ENCODE measurements around the gene SLC2A5.
A peak's percentile ranks its signal among the peaks of the same experiment; 100 is the strongest.
"Not testable (repeated sequence)": the region's sequence is repeated elsewhere in the genome, so short reads cannot be mapped to it uniquely, and the experiment has no call there.

SLC2A5 gene

GRCh38 chr1:9069326-9070100, at the start of gene SLC2A5:
TSS of gene SLC2A5 (minus strand) at chr1:9069635. CDS start at chr1:9069536, 99 bp downstream.
- DNase-seq (ENCODE audit: low spot score), result no peak

DNA sequence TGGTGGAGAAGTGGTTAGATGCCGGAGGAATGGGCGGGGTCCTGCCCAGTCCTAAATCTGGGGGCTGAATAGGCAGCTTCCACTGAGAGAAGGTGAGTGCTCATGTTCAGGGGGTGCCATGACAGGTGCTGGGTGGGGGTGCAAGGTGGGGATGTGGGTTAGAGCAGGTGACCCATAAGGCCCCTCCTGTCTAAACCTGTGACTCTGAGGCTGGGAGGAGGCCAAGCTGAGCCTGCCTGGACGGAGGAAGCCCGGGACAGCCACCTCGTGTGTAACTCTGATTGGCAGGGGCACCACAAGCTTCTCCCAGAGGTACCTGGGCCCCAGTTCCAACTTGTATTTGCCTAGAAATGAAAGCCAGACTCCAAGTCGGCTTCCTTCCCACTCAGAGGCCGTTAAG, 48.8 kb upstream of the SLC2A5 start:
- no peak for DNase-seq (ENCODE audit: low spot score)

DNA sequence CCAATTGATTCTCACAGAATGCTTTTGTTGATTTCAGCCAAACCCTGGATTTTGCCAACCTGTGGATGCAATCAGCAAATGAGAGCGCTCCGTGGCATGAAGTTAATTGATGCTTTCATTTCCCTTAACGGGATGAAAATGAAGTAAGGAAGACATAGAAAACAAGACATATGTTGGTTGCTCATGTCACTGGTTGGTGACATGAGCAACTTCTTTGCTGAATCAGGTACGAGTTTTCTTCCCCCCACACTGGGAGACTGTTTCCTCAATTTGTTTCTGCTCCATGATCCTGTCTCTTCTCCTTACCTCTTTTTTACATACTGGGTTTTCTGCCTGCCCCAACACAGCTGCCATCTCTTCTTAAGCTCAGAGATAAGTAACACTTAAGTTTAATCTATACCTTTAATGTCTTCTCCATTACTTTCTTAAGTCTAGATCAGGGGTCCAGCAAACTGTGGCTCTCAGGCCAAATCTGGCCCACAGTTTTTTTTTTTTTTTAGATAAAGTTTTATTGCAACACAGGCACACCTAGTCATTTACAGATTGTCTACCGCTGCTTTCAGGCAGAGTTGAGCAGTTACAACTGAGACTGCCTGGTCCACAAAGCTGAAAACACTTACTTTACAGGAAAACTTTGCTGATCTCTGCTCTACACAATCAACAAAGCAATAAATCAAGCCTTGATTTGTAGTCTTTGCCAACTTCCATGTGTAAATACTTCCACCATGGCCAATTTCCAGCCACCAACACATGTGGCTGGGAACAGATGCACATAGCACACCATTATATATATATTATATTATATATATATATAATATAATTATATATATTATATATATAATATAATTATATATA, 46.1 kb upstream of the SLC2A5 start:
- DNase-seq (ENCODE audit: low spot score), result no peak

DNA sequence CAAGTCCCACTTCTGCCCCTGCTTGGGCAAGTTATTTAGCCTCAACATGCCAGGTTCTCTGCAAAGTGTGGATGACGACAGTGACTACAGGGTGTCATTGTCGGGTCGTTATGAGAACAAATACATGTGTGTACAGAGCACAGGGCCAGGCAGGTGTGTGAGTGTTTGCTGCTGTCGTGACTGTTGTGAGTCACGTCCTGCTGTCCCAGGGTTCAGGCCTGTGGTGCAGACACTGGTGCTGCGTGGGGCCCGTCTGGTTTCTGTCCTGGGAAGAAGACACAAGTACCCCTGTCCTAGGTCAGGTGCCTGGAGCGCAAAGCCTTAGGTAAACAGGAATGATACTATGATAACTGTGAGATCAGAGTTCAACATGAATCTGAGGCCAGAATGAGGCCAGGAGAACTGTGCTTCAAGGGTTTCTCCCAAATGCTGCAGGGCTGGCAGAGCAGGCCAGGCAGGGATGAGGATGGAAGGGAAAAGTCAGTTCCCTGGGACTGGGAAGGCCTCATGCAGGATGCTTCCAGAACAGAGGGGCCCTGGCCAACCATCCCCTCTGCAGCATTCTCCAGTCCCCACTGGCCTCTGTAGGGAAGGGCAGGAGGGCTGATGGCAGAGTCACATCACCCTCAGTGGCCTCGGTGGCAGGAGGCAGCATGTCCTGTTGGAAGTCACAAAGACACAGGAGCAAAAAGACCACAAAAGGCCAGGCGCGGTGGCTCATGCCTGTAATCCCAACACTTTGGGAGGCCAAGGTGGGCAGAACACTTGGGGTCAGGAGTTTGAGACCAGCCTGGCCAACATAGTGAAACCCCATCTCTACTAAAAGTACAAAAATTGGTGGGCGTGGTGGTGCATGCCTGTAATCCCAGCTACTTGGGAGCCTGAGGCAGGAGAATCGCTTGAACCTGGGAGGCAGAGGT, 43.8 kb upstream of the SLC2A5 start:
- DNase-seq (ENCODE audit: low spot score), result no peak

- no peak for DNase-seq (ENCODE audit: low spot score)
Observed at GRCh38 chr1:9111957-9112356, 42.5 kb upstream of the SLC2A5 start.

DNA sequence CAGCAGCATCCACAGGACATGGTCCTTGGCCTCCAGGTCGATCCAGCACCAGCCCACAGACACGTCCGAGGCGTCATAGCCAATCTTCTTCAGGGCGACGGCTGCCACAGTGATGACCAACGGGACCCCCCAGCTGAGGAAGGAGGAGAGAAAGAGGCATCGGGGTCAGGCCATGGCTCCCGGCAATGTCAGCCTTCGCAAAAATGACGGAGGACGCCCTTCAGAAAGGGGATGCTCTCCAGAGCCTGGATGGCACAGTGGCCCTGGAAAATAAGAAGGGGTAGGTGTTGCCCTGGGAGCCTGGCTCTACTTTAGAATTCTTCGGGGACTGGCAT, 41.9 kb upstream of the SLC2A5 start:
- no peak for DNase-seq (ENCODE audit: low spot score)

GRCh38 chr1:9110669-9111356, 41.4 kb upstream of the SLC2A5 start:
- DNase-seq (ENCODE audit: low spot score), result peak; percentile 90

- DNase-seq (ENCODE audit: low spot score), result no peak
Observed at GRCh38 chr1:9108056-9108665, 38.7 kb upstream of the SLC2A5 start.

- no peak for DNase-seq (ENCODE audit: low spot score)
Observed at GRCh38 chr1:9107136-9107535, 37.7 kb upstream of the SLC2A5 start.

DNA sequence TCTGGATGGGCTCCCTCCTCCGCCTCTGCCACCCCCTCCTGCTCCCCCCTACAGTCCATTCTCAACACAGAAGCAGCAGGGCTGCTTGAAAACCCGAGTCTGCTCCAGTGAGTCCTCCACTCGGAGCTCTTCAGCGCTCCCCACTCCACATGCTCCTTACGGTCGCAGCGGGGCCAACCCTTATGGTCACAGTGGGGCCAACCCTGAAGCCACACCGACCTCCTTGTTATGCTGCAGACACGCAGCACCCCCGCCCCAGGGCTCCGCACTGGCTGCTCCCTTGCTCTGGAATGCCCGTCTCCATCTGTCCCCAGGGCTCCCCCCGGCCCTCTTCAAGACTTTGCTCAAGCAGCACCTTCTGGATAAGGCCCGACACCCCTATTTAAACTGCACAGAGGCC, 36.9 kb upstream of the SLC2A5 start:
- DNase-seq (ENCODE audit: low spot score), result no peak

DNA sequence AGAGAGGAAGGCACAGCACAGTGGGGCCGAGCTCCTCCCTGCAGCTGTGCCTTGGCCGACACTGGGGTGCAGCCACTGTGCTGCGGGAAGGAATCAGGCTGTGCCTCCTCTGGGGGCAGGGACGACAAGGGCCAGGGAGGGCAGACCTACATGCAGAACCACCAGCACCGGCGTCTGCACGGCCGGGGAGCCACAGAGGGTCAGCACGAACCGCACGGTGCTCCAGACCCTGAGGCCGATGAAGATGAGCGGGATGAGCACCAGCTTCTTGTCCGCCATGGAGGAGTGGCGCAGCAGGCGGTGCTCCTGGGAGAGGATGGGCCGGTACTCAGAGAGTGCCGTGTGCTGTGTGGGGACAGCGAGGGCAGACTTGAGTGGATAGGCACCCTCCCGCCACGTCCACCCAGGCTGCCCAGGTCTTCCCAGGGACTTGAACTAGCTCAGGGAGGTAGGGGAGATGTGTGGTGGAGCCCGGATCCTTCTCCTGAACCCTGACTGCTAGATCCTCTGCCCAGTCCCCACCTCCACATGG, 36.0 kb upstream of the SLC2A5 start:
- DNase-seq (ENCODE audit: low spot score), result no peak

DNA sequence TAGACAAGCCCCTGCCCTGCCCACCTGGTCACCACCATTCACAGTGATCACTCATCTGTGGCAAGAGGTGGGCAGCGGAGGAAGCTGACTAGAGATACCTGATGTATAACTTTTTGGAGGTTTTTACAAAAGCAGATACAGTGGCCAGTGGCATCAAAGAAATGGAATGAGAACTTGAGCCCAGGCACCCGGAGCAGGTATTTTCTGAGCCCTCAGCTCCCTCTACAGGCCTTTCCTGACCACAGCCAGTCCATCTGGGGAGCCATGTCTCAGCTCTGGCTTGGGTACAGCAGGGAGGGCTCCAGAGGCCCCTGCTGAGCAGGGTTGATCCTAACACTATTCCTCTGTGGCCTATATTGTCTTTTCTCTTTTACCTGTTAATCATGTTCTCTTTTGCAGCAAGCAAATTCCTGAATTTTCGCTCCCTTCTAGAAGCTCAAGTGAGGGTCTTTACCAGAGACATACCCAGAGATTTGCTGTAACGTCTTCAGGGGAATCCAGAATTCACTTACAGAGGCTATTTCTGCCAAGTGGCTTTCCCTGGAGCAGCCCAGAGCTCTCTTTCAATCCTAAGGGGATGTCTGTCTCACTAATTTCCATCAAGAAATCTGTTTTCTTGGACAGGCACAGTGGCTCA, 32.2 kb upstream of the SLC2A5 start:
- DNase-seq (ENCODE audit: low spot score), result no peak

- DNase-seq (ENCODE audit: low spot score), result no peak
Observed at GRCh38 chr1:9100471-9101043, 31.1 kb upstream of the SLC2A5 start.

GRCh38 chr1:9099555-9099954, 30.1 kb upstream of the SLC2A5 start:
- DNase-seq (ENCODE audit: low spot score), result no peak

DNA sequence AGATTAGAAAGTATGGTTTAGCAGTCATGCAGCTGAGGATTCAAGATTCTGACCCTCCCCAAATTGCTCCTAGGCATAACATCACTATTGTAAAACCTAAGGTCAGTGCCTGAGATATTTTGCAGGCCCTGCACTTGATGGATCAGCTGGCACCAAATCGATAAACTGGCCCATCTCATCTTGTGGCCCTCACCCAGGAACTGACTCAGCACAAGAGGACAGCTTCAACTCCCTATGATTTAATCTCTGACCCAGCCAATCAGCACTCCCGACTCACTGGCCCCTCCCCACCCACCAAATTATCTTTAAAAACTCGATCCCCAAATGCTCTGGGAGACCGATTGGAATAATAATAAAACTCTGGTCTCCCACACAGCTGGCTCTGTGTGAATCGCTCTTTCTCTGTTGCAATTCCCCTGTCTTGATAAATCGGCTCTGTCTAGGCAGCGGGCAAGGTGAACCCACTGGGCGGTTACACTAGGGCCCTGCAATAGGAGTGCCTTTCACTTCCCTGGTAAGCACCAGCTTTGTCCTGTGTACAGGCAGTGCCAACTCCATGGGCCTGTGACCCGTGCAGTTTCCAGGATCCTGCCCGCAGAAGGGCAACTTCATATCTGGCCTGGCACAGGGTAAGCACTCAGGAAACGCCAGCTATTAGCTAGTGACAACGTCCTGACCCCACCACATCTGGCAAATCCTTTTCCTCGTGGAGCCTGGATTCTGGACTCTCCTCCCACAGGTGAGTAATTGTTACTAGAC, 28.7 kb upstream of the SLC2A5 start:
- no peak for DNase-seq (ENCODE audit: low spot score)

DNA sequence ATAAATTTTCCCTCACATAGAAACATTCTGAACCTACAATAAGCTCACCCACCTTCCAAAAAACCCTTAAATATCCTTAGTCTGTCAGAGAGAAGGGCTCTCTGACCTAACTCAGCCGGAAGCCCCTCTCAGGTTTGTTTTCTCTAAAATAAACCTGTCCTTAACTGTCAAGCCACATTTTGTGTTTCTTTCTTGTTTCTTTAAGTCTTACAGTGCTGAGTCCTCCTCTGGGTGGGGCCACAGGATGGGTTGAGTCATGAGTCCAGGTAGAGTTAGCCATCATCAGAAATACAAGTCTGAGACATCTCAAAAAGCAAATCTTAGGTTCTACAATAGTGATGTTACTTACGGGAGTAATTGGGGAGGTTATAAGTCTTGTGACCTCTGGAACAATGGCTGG, 26.4 kb upstream of the SLC2A5 start:
- no peak for DNase-seq (ENCODE audit: low spot score)

DNA sequence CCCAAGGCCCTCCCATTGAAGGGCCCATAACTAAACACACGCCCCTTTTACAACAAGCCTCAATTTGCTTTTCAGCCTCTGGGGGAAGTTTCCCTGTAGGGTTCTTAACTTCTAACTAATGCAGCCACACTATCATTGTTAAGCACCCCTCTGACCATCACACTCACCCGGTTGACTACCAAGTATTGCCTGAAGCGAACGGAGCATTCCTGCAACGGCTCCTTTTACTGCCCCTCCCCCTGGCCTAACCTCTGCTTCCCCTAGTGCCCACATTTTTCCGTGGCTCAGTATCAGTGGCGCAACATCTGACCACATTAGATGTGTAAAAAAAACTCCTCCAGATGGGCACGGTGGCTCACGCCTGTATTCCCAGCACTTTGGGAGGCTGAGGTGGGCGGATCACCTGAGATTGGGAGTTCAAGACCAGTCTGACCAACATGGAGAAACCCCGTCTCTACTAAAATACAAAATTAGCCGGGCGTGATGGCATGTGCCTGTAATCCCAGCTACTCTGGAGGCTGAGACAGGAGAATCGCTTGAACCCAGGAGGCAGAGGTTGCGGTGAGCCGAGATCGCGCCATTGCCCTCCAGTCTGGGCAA, 24.7 kb upstream of the SLC2A5 start:
- not testable (repeated sequence) for DNase-seq (ENCODE audit: low spot score)

DNA sequence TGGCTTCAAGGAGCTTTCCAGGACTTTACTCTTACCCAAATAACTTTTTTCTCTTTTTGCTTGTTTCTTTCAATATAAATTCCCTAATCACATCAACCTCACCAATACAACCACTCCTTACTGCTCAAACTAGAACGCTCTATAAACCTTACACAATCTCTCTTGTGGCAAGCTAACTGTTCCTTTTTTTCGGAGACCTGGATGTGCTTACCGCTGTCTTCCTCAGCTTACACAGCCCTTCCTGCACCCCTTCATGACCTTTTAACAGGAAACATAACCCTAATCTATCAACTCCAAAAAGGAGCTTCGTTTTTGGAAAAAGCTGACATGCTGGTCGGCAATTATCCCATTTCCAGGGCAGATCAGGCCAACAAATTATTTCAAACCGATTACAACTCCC, 24.1 kb upstream of the SLC2A5 start:
- DNase-seq (ENCODE audit: low spot score), result no peak

DNA sequence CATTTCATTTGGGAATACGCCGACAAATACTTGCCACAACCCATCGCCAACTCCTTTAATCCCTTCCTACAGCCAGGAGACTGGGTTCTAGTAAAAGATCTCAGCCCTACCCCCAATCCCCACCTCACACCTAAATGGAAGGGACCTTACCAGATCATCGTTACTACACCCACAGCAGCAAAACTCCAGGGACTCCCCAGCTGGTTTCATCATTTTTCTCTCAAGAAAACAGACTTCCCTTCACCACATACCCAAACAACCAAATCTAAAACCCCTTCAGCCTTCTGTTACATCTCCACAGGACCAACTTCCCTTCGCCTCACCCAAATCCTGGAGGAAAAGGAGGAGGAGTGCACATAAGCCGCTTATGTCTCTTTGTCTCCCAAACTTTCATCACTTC, 23.7 kb upstream of the SLC2A5 start:
- no peak for DNase-seq (ENCODE audit: low spot score)
